ENCODE results near the gene TMEM63C.
"Not testable (repeated sequence)": the region's sequence is repeated elsewhere in the genome, so short reads cannot be mapped to it uniquely, and the experiment has no call there.

TMEM63C gene

GRCh38 chr14:77280921-77281320, 99.3 kb downstream of the TMEM63C start:
- DNase-seq: not testable (repeated sequence)

GRCh38 chr14:77281852-77282410, 100.3 kb downstream of the TMEM63C start:
- DNase-seq: no peak

GRCh38 chr14:77284066-77284465, 102.5 kb downstream of the TMEM63C start:
- DNase-seq: no peak

- DNase-seq: no peak
Observed at GRCh38 chr14:77284466-77284865, 102.9 kb downstream of the TMEM63C start.

GRCh38 chr14:77286576-77286975, 105.0 kb downstream of the TMEM63C start:
- DNase-seq: peak; percentile 79

- DNase-seq: no peak
Observed at GRCh38 chr14:77290705-77291104, 109.1 kb downstream of the TMEM63C start.

- DNase-seq: no peak
Observed at GRCh38 chr14:77296155-77296554, 114.6 kb downstream of the TMEM63C start.

- DNase-seq: no peak
Observed at GRCh38 chr14:77296906-77297305, 115.3 kb downstream of the TMEM63C start.

- no peak for DNase-seq
Observed at GRCh38 chr14:77299771-77300170, 118.2 kb downstream of the TMEM63C start.

GRCh38 chr14:77301103-77301502, 119.5 kb downstream of the TMEM63C start:
- DNase-seq: peak; percentile 75 to 83

- peak in 1 of 2 donors; percentile 42 for DNase-seq
Observed at GRCh38 chr14:77302926-77303325, 121.3 kb downstream of the TMEM63C start.

- peak; percentile 77 to 86 for DNase-seq
Observed at GRCh38 chr14:77303417-77304156, 122.0 kb downstream of the TMEM63C start.

GRCh38 chr14:77305696-77306095, 124.1 kb downstream of the TMEM63C start:
- DNase-seq: no peak

- DNase-seq: peak in 1 of 2 donors; percentile 52
Observed at GRCh38 chr14:77306416-77306815, 124.8 kb downstream of the TMEM63C start.

- no peak for DNase-seq
Observed at GRCh38 chr14:77306851-77307496, 125.4 kb downstream of the TMEM63C start.

Measured in inflammatory macrophage (primary cell).